GM08714 (cell line): ENCODE results near the gene TIMM22.
"Not testable (repeated sequence)": the region's sequence is repeated elsewhere in the genome, so short reads cannot be mapped to it uniquely, and the experiment has no call there.

Experiments used
- H3K4me3 ChIP-seq: fragments of 200-500 bp; sonication (Bioruptor generic); 2 replicates; pipeline ENCODE4 v1.5.1; 2014; ENCODE audit warnings: mild to moderate bottlenecking, low read length, inconsistent platforms
- ZNF274 ChIP-seq: IDR thresholded peaks from 2 replicates; pipeline ENCODE4 v1.6.1; 2012; ENCODE audit warnings: mild to moderate bottlenecking, low read depth, low read length

The TIMM22 gene

GRCh38 chr17:979539-980405 lies 17.2 kb upstream of the TIMM22 start, which contains the start of gene NXN:
NXN (minus strand) TSS chr17:979776.
- peak within 1 kb of the TSS; percentile 61 for H3K4me3 ChIP-seq
- TF ChIP-seq ZNF274, result no peak

GRCh38 chr17:980406-981291 lies 16.3 kb upstream of the TIMM22 start:
- no peak overlapping the region; the same call in 1 of the 2 replicates for H3K4me3 ChIP-seq
- TF ChIP-seq ZNF274, result no peak

- H3K4me3 ChIP-seq, result no peak overlapping the region
- no peak for TF ChIP-seq ZNF274
These were observed 15.7 kb upstream of the TIMM22 start for GRCh38 chr17:981292-981658.

- no peak overlapping the region for H3K4me3 ChIP-seq
- no peak for TF ChIP-seq ZNF274
These were observed 13.0 kb upstream of the TIMM22 start for GRCh38 chr17:983921-984320.

GRCh38 chr17:986322-986929 lies 10.5 kb upstream of the TIMM22 start:
- no peak for TF ChIP-seq ZNF274
- H3K4me3 ChIP-seq, result no peak overlapping the region

GRCh38 chr17:987931-988330 lies 9.0 kb upstream of the TIMM22 start:
- no peak for TF ChIP-seq ZNF274

GRCh38 chr17:988561-988960 lies 8.4 kb upstream of the TIMM22 start:
- no peak for TF ChIP-seq ZNF274
- H3K4me3 ChIP-seq, result no peak overlapping the region

More at GRCh38 chr17:987931-988330, 9.0 kb upstream of the TIMM22 start:
- no peak overlapping the region for H3K4me3 ChIP-seq

- no peak for TF ChIP-seq ZNF274
- no peak overlapping the region for H3K4me3 ChIP-seq
These were observed 4.0 kb upstream of the TIMM22 start for GRCh38 chr17:992933-993332.

- not testable (repeated sequence) for H3K4me3 ChIP-seq
These were observed 1.6 kb upstream of the TIMM22 start for GRCh38 chr17:995324-995723.

GRCh38 chr17:998111-998510 lies 1.2 kb downstream of the TIMM22 start:
- peak overlapping the region; percentile 70 for H3K4me3 ChIP-seq
- no peak for TF ChIP-seq ZNF274

- no peak overlapping the region for H3K4me3 ChIP-seq
- TF ChIP-seq ZNF274, result no peak
These were observed 3.9 kb downstream of the TIMM22 start for GRCh38 chr17:1000597-1001461.

- no peak for TF ChIP-seq ZNF274
- no peak overlapping the region for H3K4me3 ChIP-seq
These were observed 4.9 kb downstream of the TIMM22 start for GRCh38 chr17:1001640-1002411.

- no peak for TF ChIP-seq ZNF274
- no peak overlapping the region for H3K4me3 ChIP-seq
These were observed 5.5 kb downstream of the TIMM22 start for GRCh38 chr17:1002412-1002753.
